ENCODE results near the gene HBG1.
A peak's percentile ranks its signal among the peaks of the same experiment; 100 is the strongest.
"Not testable (repeated sequence)": the region's sequence is repeated elsewhere in the genome, so short reads cannot be mapped to it uniquely, and the experiment has no call there.

Gene HBG1

DNA sequence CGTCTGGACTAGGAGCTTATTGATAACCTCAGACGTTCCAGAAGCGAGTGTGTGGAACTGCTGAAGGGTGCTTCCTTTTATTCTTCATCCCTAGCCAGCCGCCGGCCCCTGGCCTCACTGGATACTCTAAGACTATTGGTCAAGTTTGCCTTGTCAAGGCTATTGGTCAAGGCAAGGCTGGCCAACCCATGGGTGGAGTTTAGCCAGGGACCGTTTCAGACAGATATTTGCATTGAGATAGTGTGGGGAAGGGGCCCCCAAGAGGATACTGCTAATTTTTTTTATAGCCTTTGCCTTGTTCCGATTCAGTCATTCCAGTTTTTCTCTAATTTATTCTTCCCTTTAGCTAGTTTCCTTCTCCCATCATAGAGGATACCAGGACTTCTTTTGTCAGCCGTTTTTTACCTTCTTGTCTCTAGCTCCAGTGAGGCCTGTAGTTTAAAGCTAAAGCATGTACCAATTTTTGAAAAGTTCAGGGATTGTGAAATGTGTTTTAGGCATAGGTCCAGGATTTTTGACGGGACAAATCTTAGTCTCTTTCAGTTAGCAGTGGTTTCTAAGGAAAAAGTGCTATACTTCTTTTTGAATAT is at the start of gene HBG1:
HBG1 (minus strand) TSS at position 51 of the 590 bp plus-strand sequence. CDS start 53 bp downstream, outside the sequence.
- DNase-seq (ENCODE audit: low read depth), result not testable (repeated sequence)

DNA sequence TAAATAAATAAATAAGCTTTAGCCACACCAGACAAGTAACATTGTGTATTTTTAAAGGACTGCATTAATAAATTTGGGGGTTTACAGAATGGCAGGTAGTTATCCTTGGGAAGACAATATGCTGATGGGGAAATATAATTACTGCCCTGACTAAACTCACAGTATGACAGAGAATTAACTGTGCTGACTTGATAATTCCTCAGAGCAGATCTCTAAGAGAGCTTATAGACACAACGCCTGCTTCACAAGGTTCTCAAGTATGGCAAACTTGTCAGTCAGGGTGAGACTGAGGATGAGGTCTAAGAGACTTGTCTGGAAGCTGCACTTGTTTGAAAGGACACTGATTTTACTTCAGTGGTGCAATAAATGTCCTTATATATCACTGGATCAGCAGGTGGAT is 48.8 kb upstream of the HBG1 start:
- DNase-seq (ENCODE audit: low read depth), result no peak

- DNase-seq (ENCODE audit: low read depth), result no peak
Observed at GRCh38 chr11:5297721-5298323, 48.2 kb upstream of the HBG1 start.

DNA sequence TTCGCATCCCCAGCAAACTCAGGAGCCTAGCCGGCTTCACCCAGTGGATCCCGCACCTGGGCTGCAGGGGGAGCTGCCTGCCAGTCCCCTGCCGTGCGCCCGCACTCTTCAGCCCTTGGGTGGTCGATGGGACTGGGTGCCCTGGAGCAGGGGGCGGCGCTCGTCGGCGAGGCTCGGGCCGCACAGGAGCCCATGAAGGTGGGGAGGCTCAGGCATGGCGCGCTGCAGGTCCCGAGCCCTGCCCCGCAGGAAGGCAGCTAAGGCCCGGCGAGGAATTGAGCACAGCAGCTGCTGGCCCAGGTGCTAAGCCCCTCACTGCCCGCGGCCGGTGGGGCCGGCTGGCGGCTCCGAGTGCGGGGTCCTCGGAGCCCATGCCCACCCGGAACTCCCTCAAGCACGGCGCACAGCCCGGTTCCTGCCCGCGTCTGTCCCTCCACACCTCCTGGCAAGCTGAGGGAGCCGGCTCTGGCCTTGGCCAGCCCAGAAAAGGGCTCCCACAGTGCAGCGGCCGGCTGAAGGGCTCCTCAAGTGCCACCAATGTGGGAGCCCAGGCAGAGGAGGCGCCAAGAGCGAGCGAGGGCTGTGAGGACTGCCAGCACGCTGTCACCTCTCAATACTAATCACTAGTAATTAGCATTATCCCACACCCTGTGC is 44.8 kb upstream of the HBG1 start:
- DNase-seq (ENCODE audit: low read depth), result not testable (repeated sequence)

DNA sequence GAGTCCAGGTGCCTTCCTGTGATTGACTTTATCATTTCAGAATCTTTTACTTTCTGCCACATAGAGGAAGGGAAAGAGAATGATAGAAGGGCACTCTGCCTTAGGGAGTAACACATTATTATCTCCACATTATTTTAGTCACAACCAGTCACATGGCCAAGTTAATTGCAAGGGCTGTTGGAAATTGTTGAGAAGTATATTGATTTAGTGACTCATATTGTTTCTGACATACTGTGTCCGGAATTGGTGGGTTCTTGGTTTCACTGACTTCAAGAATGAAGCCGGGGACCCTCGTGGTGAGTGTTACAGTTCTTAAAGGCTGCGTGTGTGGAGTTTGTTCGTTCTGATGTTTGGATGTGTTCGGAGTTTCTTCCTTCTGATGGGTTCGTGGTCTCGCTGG is 43.4 kb upstream of the HBG1 start:
- DNase-seq (ENCODE audit: low read depth), result no peak

- no peak for DNase-seq (ENCODE audit: low read depth)
Observed at GRCh38 chr11:5291207-5291838, 41.7 kb upstream of the HBG1 start.

GRCh38 chr11:5290106-5290505 is 40.4 kb upstream of the HBG1 start:
- no peak for DNase-seq (ENCODE audit: low read depth)

DNA sequence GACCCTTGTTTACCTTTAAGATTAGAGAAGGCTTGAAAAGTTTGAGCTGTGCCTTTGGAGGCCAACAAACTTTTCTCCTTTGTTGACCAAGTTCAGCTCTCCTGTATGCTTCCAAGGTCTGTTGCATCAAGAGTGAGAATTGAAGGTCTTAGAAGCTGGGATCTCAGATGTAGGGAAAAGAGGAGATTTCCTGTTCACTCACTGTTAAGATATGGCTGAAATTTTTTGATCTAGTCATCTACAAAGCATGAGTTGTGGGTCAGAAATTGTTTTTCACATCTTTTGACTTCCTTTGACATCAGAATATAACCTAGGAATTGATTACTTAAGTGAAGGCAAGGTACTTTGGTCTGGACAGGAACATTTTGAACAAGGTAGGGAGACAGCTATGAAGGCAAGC is 40.0 kb upstream of the HBG1 start:
- no peak for DNase-seq (ENCODE audit: low read depth)

DNA sequence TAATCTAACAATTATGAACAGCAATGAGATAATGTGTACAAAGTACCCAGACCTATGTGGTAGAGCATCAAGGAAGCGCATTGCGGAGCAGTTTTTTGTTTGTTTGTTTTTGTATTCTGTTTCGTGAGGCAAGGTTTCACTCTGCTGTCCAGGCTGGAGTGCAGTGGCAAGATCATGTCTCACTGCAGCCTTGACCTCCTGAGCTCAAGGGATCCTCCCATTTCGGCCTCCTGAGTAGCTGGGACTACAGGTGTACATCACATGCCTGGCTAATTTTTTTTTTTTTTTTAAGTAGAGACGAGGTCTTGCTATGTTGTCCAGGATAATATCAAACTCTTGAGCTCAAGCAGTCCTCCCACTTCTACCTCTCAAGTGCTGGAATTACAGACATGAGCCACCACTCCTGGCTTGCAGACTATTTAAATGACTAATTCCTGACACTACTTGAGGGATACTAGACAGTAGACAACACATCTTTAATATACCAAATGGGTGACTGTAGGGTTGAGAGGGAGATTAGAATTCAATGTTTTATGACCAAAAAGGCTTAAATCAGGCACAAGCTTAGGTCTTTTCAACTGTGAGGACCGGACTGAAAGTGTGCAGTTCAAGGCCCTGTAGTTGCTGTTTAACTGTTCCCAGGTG is 39.4 kb upstream of the HBG1 start:
- DNase-seq (ENCODE audit: low read depth), result no peak

DNA sequence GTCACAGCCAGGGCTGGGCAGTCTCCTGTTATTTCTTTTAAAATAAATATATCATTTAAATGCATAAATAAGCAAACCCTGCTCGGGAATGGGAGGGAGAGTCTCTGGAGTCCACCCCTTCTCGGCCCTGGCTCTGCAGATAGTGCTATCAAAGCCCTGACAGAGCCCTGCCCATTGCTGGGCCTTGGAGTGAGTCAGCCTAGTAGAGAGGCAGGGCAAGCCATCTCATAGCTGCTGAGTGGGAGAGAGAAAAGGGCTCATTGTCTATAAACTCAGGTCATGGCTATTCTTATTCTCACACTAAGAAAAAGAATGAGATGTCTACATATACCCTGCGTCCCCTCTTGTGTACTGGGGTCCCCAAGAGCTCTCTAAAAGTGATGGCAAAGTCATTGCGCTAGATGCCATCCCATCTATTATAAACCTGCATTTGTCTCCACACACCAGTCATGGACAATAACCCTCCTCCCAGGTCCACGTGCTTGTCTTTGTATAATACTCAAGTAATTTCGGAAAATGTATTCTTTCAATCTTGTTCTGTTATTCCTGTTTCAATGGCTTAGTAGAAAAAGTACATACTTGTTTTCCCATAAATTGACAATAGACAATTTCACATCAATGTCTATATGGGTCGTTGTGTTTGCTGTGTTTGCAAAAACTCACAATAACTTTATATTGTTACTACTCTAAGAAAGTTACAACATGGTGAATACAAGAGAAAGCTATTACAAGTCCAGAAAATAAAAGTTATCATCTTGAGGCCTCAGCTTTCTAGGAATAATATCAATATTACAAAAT is 38.6 kb upstream of the HBG1 start:
- no peak for DNase-seq (ENCODE audit: low read depth)

DNA sequence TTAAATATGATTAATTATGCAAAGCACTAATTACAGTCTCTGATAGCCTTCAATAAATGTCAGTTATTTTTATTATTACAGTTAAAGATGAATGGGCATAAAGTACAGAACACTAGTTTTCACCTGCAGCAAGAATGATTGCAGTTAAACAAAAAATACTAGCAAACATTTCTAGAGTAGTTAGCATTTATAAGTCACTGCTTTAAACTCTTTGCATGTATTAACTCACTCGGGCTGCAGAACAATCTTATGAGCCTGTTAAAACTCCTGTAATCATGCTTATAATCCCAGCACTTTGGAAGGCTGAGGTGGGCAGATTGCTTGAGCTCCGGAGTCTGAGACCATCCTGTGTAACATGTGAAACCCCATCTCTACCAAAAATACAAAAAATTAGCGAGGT is 37.2 kb upstream of the HBG1 start:
- no peak for DNase-seq (ENCODE audit: low read depth)

GRCh38 chr11:5286351-5286750 is 36.7 kb upstream of the HBG1 start:
- no peak for DNase-seq (ENCODE audit: low read depth)

- DNase-seq (ENCODE audit: low read depth), result no peak
Observed at GRCh38 chr11:5285703-5286340, 36.2 kb upstream of the HBG1 start.

DNA sequence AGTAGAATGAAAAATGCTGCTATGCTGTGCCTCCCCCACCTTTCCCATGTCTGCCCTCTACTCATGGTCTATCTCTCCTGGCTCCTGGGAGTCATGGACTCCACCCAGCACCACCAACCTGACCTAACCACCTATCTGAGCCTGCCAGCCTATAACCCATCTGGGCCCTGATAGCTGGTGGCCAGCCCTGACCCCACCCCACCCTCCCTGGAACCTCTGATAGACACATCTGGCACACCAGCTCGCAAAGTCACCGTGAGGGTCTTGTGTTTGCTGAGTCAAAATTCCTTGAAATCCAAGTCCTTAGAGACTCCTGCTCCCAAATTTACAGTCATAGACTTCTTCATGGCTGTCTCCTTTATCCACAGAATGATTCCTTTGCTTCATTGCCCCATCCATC is 35.0 kb upstream of the HBG1 start:
- no peak for DNase-seq (ENCODE audit: low read depth)

- no peak for DNase-seq (ENCODE audit: low read depth)
Observed at GRCh38 chr11:5283882-5284281, 34.2 kb upstream of the HBG1 start.

DNA sequence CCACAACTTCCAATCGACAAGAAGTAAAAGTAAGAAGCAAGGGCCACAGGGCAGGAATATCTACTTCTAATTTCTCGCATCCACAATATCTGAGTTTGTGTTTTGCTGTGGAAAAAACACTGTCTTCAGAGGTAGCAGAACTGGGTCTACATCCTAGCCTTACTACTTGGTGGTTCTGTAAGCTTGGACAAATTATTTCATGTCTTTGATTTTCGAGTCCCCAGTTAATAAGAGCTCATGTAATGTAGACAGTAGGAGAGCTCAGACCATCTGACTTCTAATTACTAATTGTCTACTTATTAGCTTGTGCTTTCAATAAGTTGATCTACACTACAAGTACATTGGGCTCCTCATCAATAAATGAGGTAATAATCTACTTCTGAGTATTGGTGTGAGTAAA is 33.4 kb upstream of the HBG1 start:
- DNase-seq (ENCODE audit: low read depth), result no peak

DNA sequence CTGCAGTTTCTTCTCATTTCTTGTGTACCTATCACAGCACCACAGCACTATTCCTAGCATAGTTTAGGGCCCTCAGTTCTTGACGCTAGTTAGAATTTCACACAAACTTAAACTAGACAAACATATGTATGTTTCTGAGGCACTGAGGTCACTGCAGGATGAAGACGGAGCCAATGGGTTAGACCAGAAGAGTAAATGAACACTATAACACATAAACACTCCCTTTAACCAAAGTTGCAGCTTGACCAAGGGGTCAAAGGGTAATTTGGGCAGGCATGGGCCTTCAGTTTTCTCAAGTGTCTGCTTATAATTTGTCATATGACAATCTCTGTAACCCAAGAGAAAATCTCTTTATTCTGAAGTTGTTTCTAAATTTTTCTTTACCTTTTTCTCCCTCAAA is 33.0 kb upstream of the HBG1 start:
- no peak for DNase-seq (ENCODE audit: low read depth)

GRCh38 chr11:5281596-5281995 is 31.9 kb upstream of the HBG1 start:
- no peak for DNase-seq (ENCODE audit: low read depth)

- peak; percentile 99 for DNase-seq (ENCODE audit: low read depth)
Observed at GRCh38 chr11:5280582-5281102, 31.0 kb upstream of the HBG1 start.

- DNase-seq (ENCODE audit: low read depth), result no peak
Observed at GRCh38 chr11:5279471-5280090, 29.9 kb upstream of the HBG1 start.
